Keratinocyte (primary cell): ENCODE results near the gene AXIN2. TPM values are rescaled to one million over a fixed set of nuclear protein-coding genes. Genes with fewer than 3 reads are reported as not detected.

Experiments used
- DNase-seq: peaks from one replicate; pipeline ENCODE4 v3.0.0-alpha.2; 2011; ENCODE audit warnings: low read depth, missing footprints, low spot score
- FAIRE-seq: peaks from 2 replicates; lab custom pipeline; 2011; peaks lifted over from hg19 to GRCh38; lab: Jason Lieb, UNC
- H2AFZ ChIP-seq: 2 replicates; pipeline ENCODE4 v1.6.0; 2012; ENCODE audit warnings: low read length, control low read depth, inconsistent platforms; ENCODE audit not compliant: control insufficient read depth
- H3K27ac ChIP-seq: 2 replicates; pipeline ENCODE4 v1.5.1; 2011; ENCODE audit warnings: low read length; ENCODE audit not compliant: control insufficient read depth, insufficient read depth
- H3K27me3 ChIP-seq: 3 replicates; pipeline ENCODE4 v1.6.0; 2011; ENCODE audit warnings: low read length; ENCODE audit not compliant: control insufficient read depth, insufficient read depth; ENCODE audit errors: extremely low read depth
- H3K36me3 ChIP-seq, 2 experiments: 2 replicates in 1 of 2; 3 replicates in 1 of 2; pipeline ENCODE4 v1.5.1; 2011; ENCODE audit warnings: low read length in 2 of 2, mild to moderate bottlenecking in 1 of 2; ENCODE audit not compliant: control insufficient read depth in 2 of 2, insufficient read depth in 2 of 2; ENCODE audit errors: extremely low read depth in 1 of 2
- H3K4me1 ChIP-seq: 3 replicates; pipeline ENCODE4 v1.5.1; 2011; ENCODE audit warnings: low read length; ENCODE audit not compliant: control insufficient read depth, insufficient read depth; ENCODE audit errors: extremely low read depth
- H3K4me2 ChIP-seq: 3 replicates; pipeline ENCODE4 v1.6.0; 2011; ENCODE audit warnings: low read depth, low read length; ENCODE audit not compliant: control insufficient read depth, insufficient read depth; ENCODE audit errors: extremely low read depth
- H3K4me3 ChIP-seq, 3 experiments: fragments of 200-600 bp in 1 of 3; sonication (generic) in 1 of 3; 2 replicates in 2 of 3; 3 replicates in 1 of 3; pipeline ENCODE4 v1.5.1; 2011 to 2016; ENCODE audit warnings: low read length in 3 of 3, mild to moderate bottlenecking in 3 of 3, control low read depth in 2 of 3, inconsistent platforms in 1 of 3, low read depth in 1 of 3, mixed read lengths in 1 of 3, mixed run types in 1 of 3, moderate library complexity in 1 of 3; ENCODE audit not compliant: control insufficient read depth in 2 of 3, insufficient read depth in 2 of 3; ENCODE audit errors: extremely low read depth in 1 of 3
- H3K79me2 ChIP-seq: 2 replicates; pipeline ENCODE4 v1.6.0; 2012; ENCODE audit warnings: low read length; ENCODE audit not compliant: control insufficient read depth, insufficient read depth
- H3K9ac ChIP-seq: 3 replicates; pipeline ENCODE4 v1.6.0; 2011; ENCODE audit warnings: low read length; ENCODE audit not compliant: control insufficient read depth, insufficient read depth; ENCODE audit errors: extremely low read depth
- H3K9me1 ChIP-seq: 3 replicates; pipeline ENCODE4 v1.6.0; 2011; ENCODE audit warnings: low read length; ENCODE audit not compliant: control insufficient read depth, insufficient read depth; ENCODE audit errors: extremely low read depth
- H3K9me3 ChIP-seq: 2 replicates; pipeline ENCODE4 v1.5.1; 2012; ENCODE audit warnings: low read depth, low read length; ENCODE audit not compliant: control insufficient read depth
- H4K20me1 ChIP-seq: 3 replicates; pipeline ENCODE4 v1.6.0; 2011; ENCODE audit warnings: low read length; ENCODE audit not compliant: control insufficient read depth, insufficient read depth; ENCODE audit errors: extremely low read depth
- EZH2 ChIP-seq: IDR thresholded peaks from one replicate; pipeline ENCODE4 v1.6.1; 2012; ENCODE audit warnings: inconsistent platforms, mild to moderate bottlenecking, low read length, moderate library complexity
- dilution Hi-C: fragments of 300-500 bp; cut with MboI; formaldehyde crosslinking; loops from one replicate; pipeline ENCODE4 v1.7.0; 2020; ENCODE audit warnings: low sequenced_read_pairs; ENCODE audit not compliant: extremely low pct_ligation_motif_present
- polyA plus RNA-seq, 5 experiments: library from polyadenylated mRNA; depleted of rRNA in 3 of 5; stranded (reverse) in 3 of 5; stranded (forward) in 1 of 5; unstranded in 1 of 5; fragments of >200 nt; gene quantifications; 1 replicate in 1 of 5; 2 replicates in 3 of 5; 3 replicates in 1 of 5; pipeline versions ENCODE4 v1.2.1 to v1.2.3, GENCODE V29; 2011 to 2012; ENCODE audit warnings: missing spikeins in 2 of 5, low read depth in 1 of 5, low replicate concordance in 1 of 5
- TF ChIP-seq, protein P1 (sequence below), 3 experiments: IDR thresholded peaks in 1 of 3; conservative IDR thresholded peaks in 1 of 3; optimal IDR thresholded peaks in 1 of 3; 2 replicates in 2 of 3; 3 replicates in 1 of 3; pipeline versions ENCODE3 to v1.5.1; 2011; ENCODE audit warnings: low read length in 3 of 3, mild to moderate bottlenecking in 3 of 3, moderate library complexity in 2 of 3, control low read depth in 1 of 3, inconsistent platforms in 1 of 3; ENCODE audit not compliant: insufficient read depth in 2 of 3; ENCODE audit errors: extremely low read depth in 1 of 3

AXIN2 gene
- polyA plus RNA-seq, 1 donor (not counting 4 experiments of a cell fraction or from before 2014, with no cell fraction given) = 0.14 TPM

DNA sequence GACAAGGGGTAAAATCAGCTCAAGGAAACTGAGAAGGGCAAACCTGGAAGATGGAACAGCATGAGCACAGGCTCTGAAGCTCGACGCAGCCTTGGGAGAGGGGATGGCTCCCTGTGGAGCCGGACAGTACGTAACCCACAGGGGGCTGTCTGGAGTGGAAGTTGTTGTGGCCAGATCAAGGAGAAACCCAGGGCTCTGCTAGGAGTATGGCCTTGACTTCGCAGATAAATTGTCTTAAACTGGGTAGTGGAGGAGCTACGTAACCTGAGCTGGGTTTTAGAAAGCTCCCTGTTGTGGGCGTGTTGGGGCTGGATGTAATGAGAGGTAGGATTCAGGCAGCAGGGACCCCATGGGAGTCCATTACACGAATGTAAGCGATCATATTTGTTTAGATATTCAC lies 25.5 kb upstream of the AXIN2 start:
- Histone ChIP-seq H3K9me3 (no peaks in the 10 kb centered on the region), H3K9ac (no peak overlapping the region), H3K4me1 (no peaks in the 10 kb centered on the region), H3K27ac (no peak overlapping the region), H3K4me2 (no peak overlapping the region), H4K20me1 (no peaks in the 10 kb centered on the region), H2AFZ (no peak overlapping the region), H3K9me1 (no peaks in the 10 kb centered on the region), H3K36me3 (no peaks in the 10 kb centered on the region), H3K79me2 (no peaks in the 10 kb centered on the region), H3K27me3 (no peaks in the 10 kb centered on the region), H3K4me3 (no peak overlapping the region)
- DNase-seq (no peak), FAIRE-seq (no peak)
- dilution Hi-C loops = no loop called here
- TF ChIP-seq, protein P1, sequence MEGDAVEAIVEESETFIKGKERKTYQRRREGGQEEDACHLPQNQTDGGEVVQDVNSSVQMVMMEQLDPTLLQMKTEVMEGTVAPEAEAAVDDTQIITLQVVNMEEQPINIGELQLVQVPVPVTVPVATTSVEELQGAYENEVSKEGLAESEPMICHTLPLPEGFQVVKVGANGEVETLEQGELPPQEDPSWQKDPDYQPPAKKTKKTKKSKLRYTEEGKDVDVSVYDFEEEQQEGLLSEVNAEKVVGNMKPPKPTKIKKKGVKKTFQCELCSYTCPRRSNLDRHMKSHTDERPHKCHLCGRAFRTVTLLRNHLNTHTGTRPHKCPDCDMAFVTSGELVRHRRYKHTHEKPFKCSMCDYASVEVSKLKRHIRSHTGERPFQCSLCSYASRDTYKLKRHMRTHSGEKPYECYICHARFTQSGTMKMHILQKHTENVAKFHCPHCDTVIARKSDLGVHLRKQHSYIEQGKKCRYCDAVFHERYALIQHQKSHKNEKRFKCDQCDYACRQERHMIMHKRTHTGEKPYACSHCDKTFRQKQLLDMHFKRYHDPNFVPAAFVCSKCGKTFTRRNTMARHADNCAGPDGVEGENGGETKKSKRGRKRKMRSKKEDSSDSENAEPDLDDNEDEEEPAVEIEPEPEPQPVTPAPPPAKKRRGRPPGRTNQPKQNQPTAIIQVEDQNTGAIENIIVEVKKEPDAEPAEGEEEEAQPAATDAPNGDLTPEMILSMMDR (optimal IDR thresholded peaks at IDR 0.05 in 1 of 3, IDR thresholded peaks at IDR 0.05 in 1 of 3, conservative IDR thresholded peaks at IDR 0.05 in 1 of 3; ENCODE audit: extremely low read depth in 1 of 3, insufficient read depth in 2 of 3, low read length in 3 of 3) = no peak
- TF ChIP-seq EZH2 = no peak

DNA sequence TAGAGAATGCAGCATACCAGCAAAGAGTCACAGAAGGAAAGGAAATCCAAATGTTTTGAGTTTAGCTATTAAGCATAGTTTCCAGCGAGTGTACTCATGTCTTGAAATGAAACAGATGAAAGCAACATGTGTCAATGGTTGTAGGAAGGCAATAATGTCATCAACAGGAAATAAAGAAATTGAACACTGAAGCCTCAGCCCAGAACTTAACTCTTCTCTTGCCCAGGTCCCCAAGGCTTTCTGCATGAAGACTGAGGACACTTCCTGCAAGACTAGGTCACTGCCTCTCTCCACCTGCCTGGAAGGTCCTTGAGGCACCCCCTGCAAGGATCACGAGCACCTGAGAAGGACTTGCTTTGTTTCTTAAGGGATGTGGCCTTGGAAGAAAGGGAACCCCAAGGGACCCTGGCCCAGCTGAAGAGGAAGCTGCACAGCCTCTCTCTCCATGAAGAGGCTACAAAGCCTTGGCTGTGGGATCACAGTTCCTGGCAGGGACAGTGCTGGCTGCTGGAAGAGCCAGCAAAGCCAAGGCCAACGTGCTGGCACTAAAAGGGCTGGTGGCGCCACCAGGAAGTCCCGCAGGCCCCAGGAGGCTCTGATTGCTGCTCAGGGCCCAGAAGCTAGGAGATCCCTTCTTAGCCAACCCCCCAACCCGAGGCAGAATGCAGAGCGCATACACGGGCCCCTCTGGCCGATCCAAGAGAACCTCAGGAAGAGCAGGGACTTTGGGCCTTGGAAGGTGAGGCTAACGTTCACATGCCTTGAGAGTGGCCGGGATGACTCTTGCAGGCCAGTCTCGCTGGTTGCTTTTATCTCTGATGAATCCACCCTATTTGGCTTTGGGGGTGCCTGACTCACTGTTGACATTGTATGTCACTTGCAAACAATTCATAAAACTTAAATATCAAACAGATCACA lies 23.4 kb upstream of the AXIN2 start:
- no peak for FAIRE-seq
- Histone ChIP-seq H3K79me2 (no peaks in the 10 kb centered on the region), H3K36me3 (no peaks in the 10 kb centered on the region), H3K9me1 (no peaks in the 10 kb centered on the region), H4K20me1 (no peaks in the 10 kb centered on the region), H3K4me3 (no peak overlapping the region), H2AFZ (no peak overlapping the region), H3K27me3 (no peaks in the 10 kb centered on the region), H3K9ac (no peak overlapping the region), H3K9me3 (no peaks in the 10 kb centered on the region), H3K4me1 (no peaks in the 10 kb centered on the region), H3K4me2 (no peak overlapping the region), H3K27ac (no peak overlapping the region)
- no peak for TF ChIP-seq EZH2
- TF ChIP-seq, protein P1 (optimal IDR thresholded peaks at IDR 0.05 in 1 of 3, IDR thresholded peaks at IDR 0.05 in 1 of 3, conservative IDR thresholded peaks at IDR 0.05 in 1 of 3; ENCODE audit: extremely low read depth in 1 of 3, insufficient read depth in 2 of 3, low read length in 3 of 3) = no peak
- no peak for DNase-seq
- dilution Hi-C loops = no loop called here
